Naive thymus-derived CD4-positive, alpha-beta T cell (primary cell): ENCODE data around the gene EEF1AKMT4. TPM values are rescaled to one million over a fixed set of nuclear protein-coding genes. Genes with fewer than 3 reads are reported as not detected.
A peak's percentile ranks its signal among the peaks of the same experiment; 100 is the strongest.

Source experiments
- ATAC-seq: fragments of 150-1000 bp; cut with Tn5 transposase; 2 replicates; pipeline ENCODE4 v1.10.0; 2021; ENCODE audit warnings: mild to moderate bottlenecking, moderate library complexity
- CTCF ChIA-PET: fragments of 350-600 bp; sonication (Branson Sonifier 250); formaldehyde crosslinking; loops from one replicate; lab custom pipeline; 2021; ENCODE audit warnings: antibody characterized with exemption; lab: Charles Lee
- POLR2A ChIA-PET: fragments of 350-600 bp; sonication (Branson Sonifier 250); formaldehyde crosslinking; loops from one replicate; lab custom pipeline; 2021; ENCODE audit warnings: antibody characterized with exemption, inconsistent platforms; lab: Charles Lee
- DNase-seq, 9 donors: peaks; one replicate each; pipeline versions ENCODE4 v3.0.0 to v3.0.0-alpha.2; 2020 to 2022; ENCODE audit warnings: mixed read lengths in 1 of 9
- H3K27ac ChIP-seq: one replicate; pipeline ENCODE4 v1.7.0; 2013; ENCODE audit warnings: mild to moderate bottlenecking, low read depth, low read length, moderate library complexity
- H3K27me3 ChIP-seq, 2 donors: one replicate each; pipeline ENCODE4 v1.7.0; 2013; ENCODE audit warnings: low read length in 2 of 2, mild to moderate bottlenecking in 2 of 2, moderate library complexity in 2 of 2; ENCODE audit not compliant: control insufficient read depth in 2 of 2, insufficient read depth in 2 of 2
- H3K36me3 ChIP-seq, 3 experiments: 1 replicate in 2 of 3; 2 replicates in 1 of 3; pipeline ENCODE4 v1.7.0; 2013; ENCODE audit warnings: low read length in 3 of 3, mild to moderate bottlenecking in 3 of 3, moderate library complexity in 1 of 3; ENCODE audit not compliant: insufficient read depth in 3 of 3, control insufficient read depth in 2 of 3
- H3K4me1 ChIP-seq, 2 donors: one replicate each; pipeline ENCODE4 v1.7.0; 2013; ENCODE audit warnings: low read length in 2 of 2, mild to moderate bottlenecking in 2 of 2, moderate library complexity in 1 of 2; ENCODE audit not compliant: control insufficient read depth in 2 of 2, insufficient read depth in 2 of 2
- H3K4me3 ChIP-seq: 2 replicates; pipeline ENCODE4 v1.7.0; 2013; ENCODE audit warnings: mild to moderate bottlenecking, low read length
- H3K9me3 ChIP-seq, 3 experiments: 1 replicate in 2 of 3; 2 replicates in 1 of 3; pipeline ENCODE4 v1.7.0; 2013; ENCODE audit warnings: low read length in 3 of 3; ENCODE audit not compliant: control insufficient read depth in 2 of 3
- H3K27ac Mint-ChIP-seq, 9 donors: one replicate each; pipeline ENCODE4 v1.8.0; 2020 to 2022; ENCODE audit warnings: mixed read lengths in 9 of 9, mild to moderate bottlenecking in 8 of 9, moderate library complexity in 5 of 9, inconsistent platforms in 2 of 9
- H3K27me3 Mint-ChIP-seq, 5 donors: one replicate each; pipeline ENCODE4 v1.8.0; 2021 to 2022; ENCODE audit warnings: mixed read lengths in 5 of 5, mild to moderate bottlenecking in 1 of 5
- H3K36me3 Mint-ChIP-seq, 5 donors: one replicate each; pipeline ENCODE4 v1.8.0; 2020 to 2022; ENCODE audit warnings: mixed read lengths in 5 of 5, mild to moderate bottlenecking in 3 of 5, inconsistent platforms in 1 of 5
- H3K4me1 Mint-ChIP-seq, 7 donors: one replicate each; pipeline ENCODE4 v1.8.0; 2020 to 2022; ENCODE audit warnings: mixed read lengths in 7 of 7, mild to moderate bottlenecking in 3 of 7, inconsistent platforms in 1 of 7
- H3K4me3 Mint-ChIP-seq, 10 donors: one replicate each; pipeline ENCODE4 v1.8.0; 2020 to 2022; ENCODE audit warnings: mild to moderate bottlenecking in 10 of 10, mixed read lengths in 10 of 10, moderate library complexity in 6 of 10, inconsistent platforms in 2 of 10
- H3K9me3 Mint-ChIP-seq, 11 donors: one replicate each; pipeline ENCODE4 v1.8.0; 2020 to 2022; ENCODE audit warnings: mixed read lengths in 11 of 11, mild to moderate bottlenecking in 4 of 11, inconsistent platforms in 1 of 11, moderate library complexity in 1 of 11
- intact Hi-C, 2 donors: fragments of 100-400 bp; cut with micrococcal nuclease; formaldehyde crosslinking; loops; one replicate each; pipeline ENCODE4 v1.15.1; 2023
- polyA plus RNA-seq, 2 donors: library from polyadenylated mRNA; unstranded; fragments of 300-500 nt; fragmentation: Illumina TruSeq; gene quantifications; one replicate each; pipeline ENCODE4 v1.2.3, GENCODE V29; 2021
- total RNA-seq, 6 experiments: library from RNA in 5 of 6; stranded (reverse) in 5 of 6; gene quantifications; 1 replicate in 5 of 6; 2 replicates in 1 of 6; pipeline ENCODE4 v1.2.3 and lab custom pipeline; 2021 to 2026

Gene EEF1AKMT4
- total RNA-seq (1 to 10 TPM in 4 of 5 experiments, under 1 TPM in 1; 0.27 to 6.6 (median 2.2) TPM), polyA plus RNA-seq (1 to 10 TPM; 2.4 to 4.4 TPM), total RNA-seq (lab: John Stamatoyannopoulos, UW) (not detected)

DNA sequence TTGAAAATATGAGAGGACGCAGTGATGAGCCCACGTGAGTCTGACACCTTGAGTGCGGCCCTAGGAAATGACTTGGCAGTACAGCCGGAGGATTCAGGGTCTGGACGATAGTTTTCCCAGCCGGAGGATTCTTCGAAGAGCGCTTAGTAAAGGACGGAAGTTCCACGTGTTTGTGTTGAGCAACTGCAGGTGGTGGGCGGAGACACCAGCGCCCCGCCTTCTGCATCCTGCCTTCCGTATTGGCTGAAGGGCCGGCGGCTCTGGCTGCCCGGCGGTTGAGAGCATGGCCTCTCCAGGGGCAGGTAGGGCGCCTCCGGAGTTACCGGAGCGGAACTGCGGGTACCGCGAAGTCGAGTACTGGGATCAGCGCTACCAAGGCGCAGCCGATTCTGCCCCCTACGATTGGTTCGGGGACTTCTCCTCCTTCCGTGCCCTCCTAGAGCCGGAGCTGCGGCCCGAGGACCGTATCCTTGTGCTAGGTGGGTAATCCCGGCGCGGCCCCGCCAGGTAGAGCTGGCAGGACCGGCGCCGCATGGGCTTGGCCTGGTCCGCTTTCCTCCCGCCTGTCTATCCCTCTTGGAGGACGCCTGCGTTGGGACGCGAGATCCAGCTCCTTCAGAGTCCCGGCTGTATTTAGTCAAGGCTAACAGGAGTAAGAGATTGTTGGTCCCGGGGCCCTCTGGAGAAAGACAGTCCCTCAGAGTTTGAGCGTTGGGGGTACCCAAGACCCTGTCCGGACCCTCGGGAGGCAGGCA lies at the start of gene EEF1AKMT4:
Gene EEF1AKMT4 (plus strand): TSS at position 261 of the 755 bp plus-strand sequence. CDS start 23 bp downstream, at position 284.
- H3K4me1 Mint-ChIP-seq: peaks cover 5 to 27% (median 16%) of the 10 kb centered on the region in 7 donors
- H3K27me3 Mint-ChIP-seq: no peaks in the 10 kb centered on the region
- DNase-seq (peak; percentile 86 to 96 (median 93)), ATAC-seq (peak; percentile 93)
- Histone ChIP-seq H3K4me1 (peaks cover 5 to 12% of the 10 kb centered on the region in 2 donors), H3K27ac (peak within 1 kb of the TSS; percentile 78), H3K4me3 (peak within 1 kb of the TSS; percentile 100), H3K27me3 (no peaks in the 10 kb centered on the region), H3K9me3 (no peaks in the 10 kb centered on the region), H3K36me3 (peaks cover 0 to 24% (median 6%) of the 10 kb centered on the region in 3 experiments)
- peak within 1 kb of the TSS; percentile 86 to 100 (median 96) for H3K4me3 Mint-ChIP-seq
- POLR2A ChIA-PET: interaction anchor here (0.6 to 1.2 kb wide), 6 partner anchors 13 to 232 kb away, joined by 3 to 4 read pairs (median 3); partner anchors contain the start of genes ABCC5, AP2M1 and EIF2B5
- H3K9me3 Mint-ChIP-seq: peaks cover 0 to 4% (median 0%) of the 10 kb centered on the region in 11 donors
- intact Hi-C loops: loop anchor here (1.0 to 5.0 kb wide), 23 partner anchors 9 to 1151 kb away; partner anchors contain the start of genes ABCF3 (in 2 of the 2), AP2M1 (in 2 of the 2), EIF2B5 (in 2 of the 2) and PARL (in 2 of the 2)
- CTCF ChIA-PET: interaction anchor here (0.9 to 4.9 kb wide), 6 partner anchors 9 to 354 kb away, joined by 4 to 40 read pairs (median 5); partner anchors contain the start of gene CAMK2N2
- peak within 1 kb of the TSS; percentile 94 to 98 (median 96) for H3K27ac Mint-ChIP-seq
- H3K36me3 Mint-ChIP-seq: peaks cover 0 to 17% (median 9%) of the 10 kb centered on the region in 5 donors

DNA sequence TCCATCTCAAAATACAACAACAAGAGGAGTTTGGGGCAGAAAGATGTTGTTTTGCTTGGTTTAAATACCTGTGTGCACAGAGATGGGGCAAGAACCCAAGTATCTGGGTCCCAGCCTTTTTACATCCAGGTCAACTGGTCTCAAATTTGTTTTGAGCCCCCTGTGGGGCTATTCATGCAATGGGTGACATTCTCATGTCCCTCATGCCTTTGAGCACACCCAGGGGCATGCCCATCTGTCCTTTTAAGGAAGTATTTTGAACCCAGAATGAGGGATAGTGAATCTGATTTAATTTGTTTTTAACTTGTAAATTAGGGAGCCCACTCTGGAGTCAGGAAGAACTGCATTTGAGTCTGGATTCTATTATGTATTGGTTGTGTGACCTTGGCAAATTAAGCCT lies 48.6 kb upstream of the EEF1AKMT4 start:
- no peaks in the 10 kb centered on the region for H3K27me3 ChIP-seq
- H3K27me3 Mint-ChIP-seq: peaks cover under 1 to 5% (median 3%) of the 10 kb centered on the region in 5 donors
- no peak overlapping the region for H3K27ac ChIP-seq
- intact Hi-C loops: no loop called here
- ATAC-seq: no peak
- DNase-seq: no peak
- no peaks in the 10 kb centered on the region for H3K4me1 Mint-ChIP-seq
- peaks cover 0 to 3% (median 0%) of the 10 kb centered on the region in 5 donors for H3K36me3 Mint-ChIP-seq
- no peak overlapping the region for H3K4me3 ChIP-seq
- ChIA-PET POLR2A (no interaction called here), CTCF (interaction anchor here (0.6 kb wide), 1 partner anchor 14 kb away, joined by 4 read pairs; no protein-coding TSS in a partner anchor)
- no peak overlapping the region for H3K4me3 Mint-ChIP-seq
- peaks cover 0 to 2% (median 0%) of the 10 kb centered on the region in 11 donors for H3K9me3 Mint-ChIP-seq
- H3K36me3 ChIP-seq: peaks cover 0 to 2% (median 0%) of the 10 kb centered on the region in 3 experiments
- no peak overlapping the region for H3K27ac Mint-ChIP-seq
- H3K9me3 ChIP-seq: no peaks in the 10 kb centered on the region
- H3K4me1 ChIP-seq: no peaks in the 10 kb centered on the region

GRCh38 chr3:184203526-184203925 lies 45.9 kb upstream of the EEF1AKMT4 start:
- Mint-ChIP-seq H3K27ac (no peak overlapping the region), H3K4me1 (no peaks in the 10 kb centered on the region)

GRCh38 chr3:184209146-184209923 lies 40.1 kb upstream of the EEF1AKMT4 start:
- ChIA-PET CTCF (no interaction called here), POLR2A (no interaction called here)
- peaks cover 13 to 21% (median 19%) of the 10 kb centered on the region in 5 donors for H3K27me3 Mint-ChIP-seq
- Histone ChIP-seq H3K4me1 (no peaks in the 10 kb centered on the region), H3K4me3 (no peak overlapping the region), H3K9me3 (no peaks in the 10 kb centered on the region), H3K36me3 (no peaks in the 10 kb centered on the region), H3K27me3 (no peaks in the 10 kb centered on the region), H3K27ac (no peak overlapping the region)
- H3K9me3 Mint-ChIP-seq: no peaks in the 10 kb centered on the region
- H3K4me3 Mint-ChIP-seq: no peak overlapping the region
- no peak for DNase-seq
- H3K4me1 Mint-ChIP-seq: no peaks in the 10 kb centered on the region
- H3K36me3 Mint-ChIP-seq: no peaks in the 10 kb centered on the region
- ATAC-seq: no peak
- H3K27ac Mint-ChIP-seq: no peak overlapping the region
- intact Hi-C loops: no loop called here

More at GRCh38 chr3:184203526-184203925, 45.9 kb upstream of the EEF1AKMT4 start:
- intact Hi-C loops: no loop called here
- Histone ChIP-seq H3K36me3 (no peaks in the 10 kb centered on the region), H3K4me1 (no peaks in the 10 kb centered on the region), H3K4me3 (no peak overlapping the region), H3K27me3 (no peaks in the 10 kb centered on the region), H3K27ac (no peak overlapping the region), H3K9me3 (no peaks in the 10 kb centered on the region)
- no peak for ATAC-seq
- Mint-ChIP-seq H3K27me3 (peaks cover 10 to 21% (median 19%) of the 10 kb centered on the region in 5 donors), H3K4me3 (no peak overlapping the region), H3K36me3 (no peaks in the 10 kb centered on the region), H3K9me3 (no peaks in the 10 kb centered on the region)
- CTCF ChIA-PET: interaction anchor here (1.4 kb wide), 1 partner anchor 24 kb away, joined by 4 read pairs; no protein-coding TSS in a partner anchor
- POLR2A ChIA-PET: interaction anchor here (0.8 kb wide), 1 partner anchor 11 kb away, joined by 3 read pairs; no protein-coding TSS in a partner anchor
- DNase-seq: no peak

DNA sequence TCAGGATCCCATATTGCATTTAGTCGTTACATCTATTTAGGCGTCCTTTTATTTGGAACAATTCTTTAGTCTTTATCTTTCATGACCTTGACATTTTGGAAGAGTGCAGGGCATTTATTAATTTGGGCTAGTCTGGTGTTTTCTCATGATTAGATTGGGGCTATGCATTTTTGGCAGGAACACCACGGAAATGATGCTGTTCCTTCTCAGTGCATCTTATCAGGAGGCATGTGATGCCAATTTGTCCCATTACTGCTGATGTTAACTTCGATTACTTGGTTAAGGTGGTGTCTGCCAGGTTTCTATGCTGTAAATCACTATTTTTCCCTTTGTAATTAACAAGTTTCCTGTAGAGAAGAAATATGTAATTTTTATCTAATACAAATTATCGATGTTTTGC lies 38.2 kb upstream of the EEF1AKMT4 start:
- no peak for DNase-seq
- Histone ChIP-seq H3K4me1 (no peaks in the 10 kb centered on the region), H3K27me3 (no peaks in the 10 kb centered on the region), H3K4me3 (no peak overlapping the region), H3K36me3 (no peaks in the 10 kb centered on the region), H3K9me3 (no peaks in the 10 kb centered on the region), H3K27ac (no peak overlapping the region)
- CTCF ChIA-PET: no interaction called here
- Mint-ChIP-seq H3K36me3 (no peaks in the 10 kb centered on the region), H3K9me3 (no peaks in the 10 kb centered on the region), H3K4me3 (no peak overlapping the region), H3K27me3 (peaks cover 10 to 19% (median 16%) of the 10 kb centered on the region in 5 donors), H3K4me1 (no peaks in the 10 kb centered on the region), H3K27ac (no peak overlapping the region)
- intact Hi-C loops: no loop called here
- POLR2A ChIA-PET: no interaction called here
- ATAC-seq: no peak

GRCh38 chr3:184211718-184212117 lies 37.8 kb upstream of the EEF1AKMT4 start:
- peak overlapping the region in 1 of 10 donors; percentile 23 for H3K4me3 Mint-ChIP-seq
- intact Hi-C loops: no loop called here
- no peak for ATAC-seq
- Histone ChIP-seq H3K4me3 (no peak overlapping the region), H3K27me3 (no peaks in the 10 kb centered on the region), H3K9me3 (no peaks in the 10 kb centered on the region), H3K27ac (no peak overlapping the region), H3K4me1 (no peaks in the 10 kb centered on the region), H3K36me3 (no peaks in the 10 kb centered on the region)
- no peaks in the 10 kb centered on the region for H3K36me3 Mint-ChIP-seq
- H3K9me3 Mint-ChIP-seq: no peaks in the 10 kb centered on the region
- ChIA-PET POLR2A (no interaction called here), CTCF (no interaction called here)
- no peak overlapping the region for H3K27ac Mint-ChIP-seq
- peaks cover 6 to 15% (median 12%) of the 10 kb centered on the region in 5 donors for H3K27me3 Mint-ChIP-seq
- DNase-seq: no peak
- no peaks in the 10 kb centered on the region for H3K4me1 Mint-ChIP-seq
